Measurements from ENCODE around the gene NAA40. TPM values are rescaled to one million over a fixed set of nuclear protein-coding genes. Genes with fewer than 3 reads are reported as not detected.

The NAA40 gene
- total and polyA plus RNA-seq, 2 experiments from 2014 or later = 10.1 to 24.6 TPM

GRCh38 chr11:63945477-63946163, 6.8 kb downstream of the NAA40 start:
- ATAC-seq (peak; percentile 98), DNase-seq (ENCODE audit: low spot score) (peak; percentile 90)
- Mint-ChIP-seq H3K4me1 (peaks cover under 1% of the 10 kb centered on the region; the same call in 1 of the 3 replicates), H3K27me3 (ENCODE audit: insufficient read depth, low read depth, poor library complexity) (peaks cover 13% of the 10 kb centered on the region), H3K4me3 (no peak overlapping the region), H3K9me3 (no peaks in the 10 kb centered on the region), H3K36me3 (ENCODE audit: low read depth) (peaks cover 29% of the 10 kb centered on the region), H3K27ac (no peak overlapping the region)
- Histone ChIP-seq H3K27me3 (ENCODE audit: insufficient read depth) (no peaks in the 10 kb centered on the region), H3K27ac (ENCODE audit: low read depth) (peak overlapping the region; percentile 15; the same call in 1 of the 2 replicates), H3K79me2 (replicated peaks; ENCODE audit: insufficient read depth) (peaks cover 40% of the 10 kb centered on the region), H3K4me3 (no peak overlapping the region), H3K36me3 (ENCODE audit: insufficient read depth) (peaks cover 13% of the 10 kb centered on the region), H3K4me2 (no peak overlapping the region), H4K20me1 (replicated peaks; ENCODE audit: insufficient read depth) (peaks cover 31% of the 10 kb centered on the region), H3F3A (replicated peaks; ENCODE audit: low read depth) (peaks cover 18% of the 10 kb centered on the region), H3K9me2 (ENCODE audit: insufficient read depth) (no peaks in the 10 kb centered on the region), H3K4me1 (ENCODE audit: insufficient read depth) (no peaks in the 10 kb centered on the region), H2AFZ (no peak overlapping the region)
- TF ChIP-seq POLR2AphosphoS5 (IDR thresholded peaks at IDR 0.05; ENCODE audit: low read depth) (no peak), JUNB (IDR thresholded peaks at IDR 0.05; ENCODE audit: unreplicated experiment) (no peak), CREB1 (CRISPR knock-in tag; IDR thresholded peaks at IDR 0.05; ENCODE audit: low read depth) (no peak), STAT1 (IDR thresholded peaks at IDR 0.05; ENCODE audit: unreplicated experiment) (no peak), CTCF (conservative IDR thresholded peaks at IDR 0.05; ENCODE audit: low read depth in 2 of 2) (peak; percentile 61 to 80), EZH2 (IDR thresholded peaks at IDR 0.05; ENCODE audit: low read depth, unreplicated experiment) (no peak)

GRCh38 chr11:63951779-63952536, 13.2 kb downstream of the NAA40 start:
- Histone ChIP-seq H3K36me3 (ENCODE audit: insufficient read depth) (peaks cover 4% of the 10 kb centered on the region), H4K20me1 (replicated peaks; ENCODE audit: insufficient read depth) (no peaks in the 10 kb centered on the region; the same call in 1 of the 2 replicates), H3K27ac (ENCODE audit: low read depth) (peak overlapping the region; percentile 55), H3F3A (replicated peaks; ENCODE audit: low read depth) (no peaks in the 10 kb centered on the region; the same call in 1 of the 2 replicates), H3K9me2 (ENCODE audit: insufficient read depth) (no peaks in the 10 kb centered on the region), H3K4me2 (peak overlapping the region; percentile 32; the same call in 1 of the 2 replicates), H3K4me3 (no peak overlapping the region), H3K27me3 (ENCODE audit: insufficient read depth) (no peaks in the 10 kb centered on the region), H3K79me2 (replicated peaks; ENCODE audit: insufficient read depth) (no peaks in the 10 kb centered on the region; the same call in 1 of the 2 replicates), H3K4me1 (ENCODE audit: insufficient read depth) (0 out of 2 replicates have a peak, but pooled peaks cover 4% of the 10 kb centered on the region), H2AFZ (no peak overlapping the region)
- Mint-ChIP-seq H3K9me3 (no peaks in the 10 kb centered on the region), H3K27ac (peak overlapping the region; percentile 38), H3K27me3 (ENCODE audit: insufficient read depth, low read depth, poor library complexity) (peaks cover 3% of the 10 kb centered on the region), H3K4me1 (peaks cover 10% of the 10 kb centered on the region), H3K36me3 (ENCODE audit: low read depth) (peaks cover 72% of the 10 kb centered on the region), H3K4me3 (no peak overlapping the region; the same call in 2 of the 3 replicates)
- ATAC-seq = no peak
- DNase-seq (ENCODE audit: low spot score) = no peak
- TF ChIP-seq ZNF462 (CRISPR knock-in tag; IDR thresholded peaks at IDR 0.05) = no peak
- TF ChIP-seq ETS1 (IDR thresholded peaks at IDR 0.05) = no peak
- TF ChIP-seq ZNF331 (CRISPR knock-in tag; IDR thresholded peaks at IDR 0.05; ENCODE audit: low read depth) = no peak
- TF ChIP-seq POLR2AphosphoS5 (IDR thresholded peaks at IDR 0.05; ENCODE audit: low read depth) = no peak
- TF ChIP-seq ZNF114 (CRISPR knock-in tag; IDR thresholded peaks at IDR 0.05) = no peak
- no peak for TF ChIP-seq EZH2phosphoT487 (IDR thresholded peaks at IDR 0.05; ENCODE audit: unreplicated experiment)

All from GM23338 (cell line).